B cell (primary cell): ENCODE data around the gene CHCHD3. TPM values are rescaled to one million over a fixed set of nuclear protein-coding genes. Genes with fewer than 3 reads are reported as not detected.

Experiments
- ATAC-seq: fragments of 200-7000 bp; cut with Tn5 transposase; one replicate; pipeline ENCODE4 v1.10.0; 2021; ENCODE audit warnings: low read depth, mild to moderate bottlenecking, moderate number of reproducible peaks, moderate library complexity
- CTCF ChIA-PET: fragments of 350-600 bp; sonication (Branson Sonifier 250); formaldehyde crosslinking; loops from one replicate; lab custom pipeline; 2021; ENCODE audit warnings: antibody characterized with exemption, inconsistent platforms; lab: Charles Lee
- POLR2A ChIA-PET: fragments of 350-600 bp; sonication (Branson Sonifier 250); formaldehyde crosslinking; loops from one replicate; lab custom pipeline; 2021; ENCODE audit warnings: antibody characterized with exemption; lab: Charles Lee
- DNase-seq: peaks from one replicate; pipeline ENCODE4 v3.0.0; 2013
- H2AFZ ChIP-seq: 2 replicates; pipeline ENCODE4 v1.6.1; 2012; ENCODE audit warnings: mild to moderate bottlenecking, low read depth, low read length; ENCODE audit not compliant: insufficient read depth, poor library complexity, severe bottlenecking
- H3K27ac ChIP-seq, 2 donors: 1 replicate in 1 of 2; 2 replicates in 1 of 2; pipeline ENCODE4 v1.5.1; 2012 to 2013; ENCODE audit warnings: low read length in 2 of 2, mild to moderate bottlenecking in 2 of 2, moderate library complexity in 1 of 2
- H3K27me3 ChIP-seq, 4 experiments: fragments of 200-600 bp in 1 of 4; sonication (generic) in 1 of 4; replicated peaks in 1 of 4; 1 replicate in 2 of 4; 2 replicates in 2 of 4; pipeline versions ENCODE4 v1.6.1 to v1.7.0; 2013 to 2016; ENCODE audit warnings: low read length in 3 of 4, mild to moderate bottlenecking in 2 of 4, mixed read lengths in 1 of 4, moderate library complexity in 1 of 4; ENCODE audit not compliant: insufficient read depth in 4 of 4, control insufficient read depth in 3 of 4; ENCODE audit errors: control extremely low read depth in 1 of 4
- H3K36me3 ChIP-seq, 2 experiments: replicated peaks in 1 of 2; 1 replicate in 1 of 2; 2 replicates in 1 of 2; pipeline versions ENCODE4 v1.6.1 to v1.7.1; 2013; ENCODE audit warnings: low read length in 1 of 2; ENCODE audit not compliant: insufficient read depth in 2 of 2, control insufficient read depth in 1 of 2; ENCODE audit errors: control extremely low read depth in 1 of 2, extremely low read depth in 1 of 2
- H3K4me1 ChIP-seq, 2 donors: fragments of 200-600 bp in 1 of 2; sonication (generic) in 1 of 2; 1 replicate in 1 of 2; 2 replicates in 1 of 2; pipeline versions ENCODE4 v1.5.1 to v1.6.1; 2013 to 2017; ENCODE audit warnings: low read length in 2 of 2; ENCODE audit not compliant: control insufficient read depth in 2 of 2, insufficient read depth in 2 of 2
- H3K4me2 ChIP-seq: replicated peaks from 2 replicates; pipeline ENCODE3; 2012; ENCODE audit warnings: mild to moderate bottlenecking, low read depth, low read length; ENCODE audit not compliant: poor library complexity, severe bottlenecking
- H3K4me3 ChIP-seq, 5 experiments: fragments of 200-600 bp in 1 of 5; sonication (generic) in 1 of 5; 1 replicate in 3 of 5; 2 replicates in 2 of 5; pipeline versions ENCODE4 v1.5.1 to v1.7.0; 2011 to 2016; ENCODE audit warnings: low read length in 4 of 5, mild to moderate bottlenecking in 4 of 5, low read depth in 2 of 5, control low read depth in 1 of 5, moderate library complexity in 1 of 5; ENCODE audit not compliant: insufficient read depth in 1 of 5; ENCODE audit errors: control extremely low read depth in 1 of 5, extremely low read depth in 1 of 5
- H3K79me2 ChIP-seq: fragments of 200-600 bp; sonication (generic); one replicate; pipeline ENCODE4 v1.6.0; 2016; ENCODE audit warnings: low read length; ENCODE audit not compliant: control insufficient read depth, insufficient read depth
- H3K9ac ChIP-seq: fragments of 200-600 bp; sonication (generic); 2 replicates; pipeline ENCODE4 v1.6.1; 2017; ENCODE audit warnings: mild to moderate bottlenecking, low read length, moderate library complexity
- H3K9me3 ChIP-seq, 3 donors: one replicate each; pipeline versions ENCODE4 v1.6.1 to v1.7.1; 2013; ENCODE audit warnings: low read length in 2 of 3; ENCODE audit not compliant: control insufficient read depth in 2 of 3, insufficient read depth in 1 of 3; ENCODE audit errors: control extremely low read depth in 1 of 3
- H4K20me1 ChIP-seq: 2 replicates; pipeline ENCODE4 v1.6.0; 2012; ENCODE audit warnings: mild to moderate bottlenecking, low read length; ENCODE audit not compliant: insufficient read depth, control insufficient read depth, poor library complexity, severe bottlenecking
- H3K27ac Mint-ChIP-seq: one replicate; pipeline ENCODE4 v1.8.0; 2021; ENCODE audit warnings: mixed read lengths
- H3K27me3 Mint-ChIP-seq: one replicate; pipeline ENCODE4 v1.8.0; 2021; ENCODE audit warnings: mixed read lengths
- H3K4me1 Mint-ChIP-seq: one replicate; pipeline ENCODE4 v1.8.0; 2021; ENCODE audit warnings: mixed read lengths
- H3K4me3 Mint-ChIP-seq: one replicate; pipeline ENCODE4 v1.8.0; 2021; ENCODE audit warnings: mixed read lengths
- H3K9me3 Mint-ChIP-seq: one replicate; pipeline ENCODE4 v1.8.0; 2022; ENCODE audit warnings: mixed read lengths; ENCODE audit not compliant: insufficient read depth
- EZH2 ChIP-seq: IDR thresholded peaks from 2 replicates; pipeline ENCODE4 v1.6.1; 2012; ENCODE audit warnings: borderline replicate concordance, low read depth, mild to moderate bottlenecking, moderate library complexity, low read length; ENCODE audit not compliant: insufficient read depth, poor library complexity, severe bottlenecking
- WGBS: methylation state at CpG from one replicate; pipeline ENCODE4 v1.1.5; 2013; ENCODE audit warnings: missing lambda C conversion rate; ENCODE audit not compliant: insufficient coverage; 5-methylcytosine and 5-hydroxymethylcytosine counted together
- intact Hi-C: fragments of 100-400 bp; cut with micrococcal nuclease; formaldehyde crosslinking; loops from one replicate; pipeline ENCODE4 v1.10.0; 2022
- polyA plus RNA-seq: library from polyadenylated mRNA; depleted of rRNA; stranded (reverse); fragments of >200 nt; gene quantifications from 2 replicates; pipeline ENCODE4 v1.2.3, GENCODE V29; 2012
- total RNA-seq, 2 donors: library from RNA; stranded (reverse); fragments of 120-200 nt in 1 of 2; gene quantifications; 1 replicate in 1 of 2; 2 replicates in 1 of 2; pipeline versions ENCODE4 v1.2.3 to v1.2.4, GENCODE V29; 2013 to 2022
- TF ChIP-seq, protein P1 (sequence below): fragments of 200-600 bp; IDR thresholded peaks from one replicate; pipeline ENCODE4 v1.8.0; 2022; ENCODE audit warnings: antibody characterized with exemption, mild to moderate bottlenecking

Gene CHCHD3
- total and polyA plus RNA-seq, 2 donors (not counting 1 experiment from before 2014, with no cell fraction given), result 20.1 to 38.4 TPM

DNA sequence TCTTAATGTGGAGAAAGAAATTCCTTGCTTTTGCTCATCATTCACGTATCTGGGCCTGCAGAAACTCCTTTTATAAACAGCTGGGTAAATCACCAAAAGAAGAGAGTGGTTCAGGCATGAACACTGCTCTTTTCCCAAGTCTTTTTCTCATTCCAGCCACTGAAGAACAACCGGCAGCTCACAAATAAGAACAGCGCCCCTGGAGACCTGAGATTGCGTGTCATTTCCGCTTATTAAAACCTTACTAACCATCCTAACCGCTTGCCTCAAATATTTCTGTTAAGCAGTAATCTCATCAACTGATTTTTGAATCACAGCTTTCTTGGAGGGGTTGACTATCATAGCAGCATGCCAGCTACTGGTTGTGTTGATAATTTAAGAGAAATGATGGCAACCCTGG lies 292.6 kb downstream of the CHCHD3 start:
- no peak overlapping the region for H3K4me3 Mint-ChIP-seq
- 95% methylated on average over 4 of the region's 6 CpGs for WGBS
- Histone ChIP-seq H3K9ac (no peak overlapping the region), H3K4me2 (no peak overlapping the region), H3K27me3 (no peaks in the 10 kb centered on the region), H3K4me1 (no peaks in the 10 kb centered on the region), H3K27ac (no peak overlapping the region), H3K36me3 (peaks cover 0 to 26% of the 10 kb centered on the region in 2 experiments), H3K9me3 (no peaks in the 10 kb centered on the region), H3K79me2 (no peaks in the 10 kb centered on the region), H2AFZ (no peak overlapping the region), H4K20me1 (no peaks in the 10 kb centered on the region), H3K4me3 (no peak overlapping the region)
- ATAC-seq, result no peak
- no peaks in the 10 kb centered on the region for H3K4me1 Mint-ChIP-seq
- no peaks in the 10 kb centered on the region for H3K27me3 Mint-ChIP-seq
- ChIA-PET CTCF (interaction anchor here (1.1 kb wide), 1 partner anchor 8 kb away, joined by 3 read pairs; no protein-coding TSS in a partner anchor), POLR2A (no interaction called here)
- H3K27ac Mint-ChIP-seq, result no peak overlapping the region
- DNase-seq, result no peak
- intact Hi-C loops, result no loop called here
- TF ChIP-seq EZH2, result no peak
- TF ChIP-seq, protein P1, sequence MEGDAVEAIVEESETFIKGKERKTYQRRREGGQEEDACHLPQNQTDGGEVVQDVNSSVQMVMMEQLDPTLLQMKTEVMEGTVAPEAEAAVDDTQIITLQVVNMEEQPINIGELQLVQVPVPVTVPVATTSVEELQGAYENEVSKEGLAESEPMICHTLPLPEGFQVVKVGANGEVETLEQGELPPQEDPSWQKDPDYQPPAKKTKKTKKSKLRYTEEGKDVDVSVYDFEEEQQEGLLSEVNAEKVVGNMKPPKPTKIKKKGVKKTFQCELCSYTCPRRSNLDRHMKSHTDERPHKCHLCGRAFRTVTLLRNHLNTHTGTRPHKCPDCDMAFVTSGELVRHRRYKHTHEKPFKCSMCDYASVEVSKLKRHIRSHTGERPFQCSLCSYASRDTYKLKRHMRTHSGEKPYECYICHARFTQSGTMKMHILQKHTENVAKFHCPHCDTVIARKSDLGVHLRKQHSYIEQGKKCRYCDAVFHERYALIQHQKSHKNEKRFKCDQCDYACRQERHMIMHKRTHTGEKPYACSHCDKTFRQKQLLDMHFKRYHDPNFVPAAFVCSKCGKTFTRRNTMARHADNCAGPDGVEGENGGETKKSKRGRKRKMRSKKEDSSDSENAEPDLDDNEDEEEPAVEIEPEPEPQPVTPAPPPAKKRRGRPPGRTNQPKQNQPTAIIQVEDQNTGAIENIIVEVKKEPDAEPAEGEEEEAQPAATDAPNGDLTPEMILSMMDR, result no peak
- H3K9me3 Mint-ChIP-seq, result no peaks in the 10 kb centered on the region

DNA sequence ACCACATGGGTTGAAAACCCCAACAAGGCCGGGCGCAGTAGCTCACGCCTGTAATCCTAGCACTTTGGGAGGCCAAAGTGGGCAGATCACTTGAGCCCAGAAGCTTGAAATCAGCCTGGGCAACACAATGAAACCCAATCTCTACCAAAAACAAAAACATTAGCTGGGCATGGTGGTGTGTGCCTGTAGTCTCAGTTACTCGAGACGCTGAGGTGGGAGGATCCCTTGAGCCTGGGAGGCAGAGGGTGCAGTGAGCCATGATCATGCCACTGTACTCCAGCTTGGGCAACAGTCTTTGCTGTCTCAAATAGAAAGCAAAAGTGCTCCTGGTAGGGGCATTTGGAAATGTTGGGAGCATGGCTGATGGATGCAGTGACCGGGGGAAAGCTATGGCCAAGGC lies 296.0 kb downstream of the CHCHD3 start:
- Histone ChIP-seq H4K20me1 (no peaks in the 10 kb centered on the region), H3K79me2 (no peaks in the 10 kb centered on the region), H3K27ac (no peak overlapping the region), H3K36me3 (peaks cover 0 to 16% of the 10 kb centered on the region in 2 experiments), H3K4me2 (no peak overlapping the region), H3K4me3 (no peak overlapping the region), H3K4me1 (no peaks in the 10 kb centered on the region), H3K9me3 (no peaks in the 10 kb centered on the region), H3K27me3 (no peaks in the 10 kb centered on the region), H2AFZ (no peak overlapping the region), H3K9ac (no peak overlapping the region)
- DNase-seq, result no peak
- no peak for ATAC-seq
- WGBS, result 92% methylated on average over 4 of the region's 6 CpGs
- no peak overlapping the region for H3K27ac Mint-ChIP-seq
- ChIA-PET POLR2A (no interaction called here), CTCF (no interaction called here)
- no peak for TF ChIP-seq EZH2
- TF ChIP-seq, protein P1, result no peak
- H3K9me3 Mint-ChIP-seq, result no peaks in the 10 kb centered on the region
- intact Hi-C loops, result no loop called here
- no peaks in the 10 kb centered on the region for H3K4me1 Mint-ChIP-seq
- no peak overlapping the region for H3K4me3 Mint-ChIP-seq
- H3K27me3 Mint-ChIP-seq, result no peaks in the 10 kb centered on the region
